HG02973 (cell line): ENCODE results near the gene RNF138.
"Not testable (repeated sequence)": the region's sequence is repeated elsewhere in the genome, so short reads cannot be mapped to it uniquely, and the experiment has no call there.

ENCODE experiments used
- ATAC-seq: cut with Tn5 transposase; IDR thresholded peaks from one replicate; pipeline ENCODE4 v1.9.1; 2021; ENCODE audit warnings: moderate library complexity; ENCODE audit not compliant: unreplicated experiment

Gene RNF138

DNA sequence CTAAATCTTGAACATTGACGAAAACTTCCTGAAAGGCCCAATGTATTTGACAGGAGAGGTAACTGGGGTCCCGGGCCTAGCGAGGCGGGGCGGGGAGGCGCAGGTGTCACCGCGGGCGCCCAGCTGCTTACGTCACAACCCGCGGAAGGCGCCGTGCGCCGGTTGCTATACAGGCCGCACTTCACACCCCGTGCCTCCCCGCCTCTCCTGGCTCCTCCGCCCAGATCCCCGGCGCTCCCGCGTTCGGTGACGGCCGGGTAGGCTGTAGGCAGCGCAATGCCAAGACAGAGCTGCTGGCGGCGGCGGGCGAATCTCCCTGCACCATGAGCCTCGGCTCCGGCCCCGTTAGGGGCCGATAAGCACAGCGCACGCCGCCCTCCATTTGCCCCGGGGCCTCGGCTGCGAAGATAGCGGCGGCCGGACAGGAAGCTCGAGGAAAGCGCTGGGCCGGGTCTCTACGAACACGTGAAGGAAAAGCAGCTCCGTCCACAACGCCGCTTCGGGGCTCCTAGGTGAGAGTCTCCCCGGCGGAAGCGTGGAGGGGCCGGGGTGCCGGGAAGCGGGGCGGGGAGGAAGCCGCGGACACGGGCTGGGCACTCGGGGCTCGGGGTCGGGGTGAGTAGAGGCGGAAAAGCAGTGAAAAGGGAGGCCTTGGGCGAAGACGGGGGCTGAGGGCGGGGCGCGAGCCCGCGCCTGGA is at the start of gene RNF138:
Gene RNF138 (plus strand): TSS at position 151 of the 698 bp plus-strand sequence. CDS start 903 bp downstream, outside the sequence.
- peak; percentile 54 for ATAC-seq

- ATAC-seq: no peak
These were observed 49.3 kb upstream of the RNF138 start for GRCh38 chr18:32042337-32042736.

GRCh38 chr18:32048507-32049091 is 43.1 kb upstream of the RNF138 start:
- peak; percentile 72 for ATAC-seq

DNA sequence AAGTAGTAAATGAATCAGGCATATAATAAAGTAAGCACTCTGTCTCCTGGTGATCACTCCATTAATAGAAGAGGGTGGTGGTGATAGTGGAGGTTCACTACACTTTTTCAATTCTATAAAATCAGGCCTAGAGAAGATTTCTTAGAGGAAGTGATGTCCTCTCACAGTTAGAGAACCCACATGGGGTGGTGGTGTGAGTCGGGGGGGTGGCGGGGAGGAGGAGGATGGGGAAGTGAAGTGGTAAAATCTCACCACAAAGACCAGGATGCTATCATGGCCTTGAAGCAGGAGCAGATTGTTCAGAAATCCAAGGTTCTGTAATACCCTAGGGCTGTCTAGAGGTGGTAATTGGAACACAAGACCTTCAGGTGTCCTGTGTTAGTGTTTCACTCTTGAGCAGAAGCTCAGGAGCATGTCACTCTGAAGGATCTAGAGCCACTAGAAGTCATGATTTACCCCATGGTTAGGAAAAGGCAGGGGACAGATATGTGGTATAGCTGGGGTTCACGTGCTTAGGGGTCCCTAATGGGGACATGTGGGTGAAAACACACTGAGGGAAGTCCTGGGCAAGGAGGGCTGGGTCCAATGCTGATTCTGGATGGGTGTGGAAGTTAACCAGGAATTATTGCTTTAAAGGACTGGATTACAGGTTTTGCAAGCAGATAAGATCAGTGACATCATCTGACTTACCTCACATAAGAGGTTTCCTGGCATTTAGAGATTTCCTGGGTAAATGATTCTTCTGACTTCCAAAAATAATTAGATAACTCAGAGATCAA is 42.1 kb upstream of the RNF138 start:
- ATAC-seq: peak; percentile 33

GRCh38 chr18:32056613-32057358 is 34.9 kb upstream of the RNF138 start:
- no peak for ATAC-seq

DNA sequence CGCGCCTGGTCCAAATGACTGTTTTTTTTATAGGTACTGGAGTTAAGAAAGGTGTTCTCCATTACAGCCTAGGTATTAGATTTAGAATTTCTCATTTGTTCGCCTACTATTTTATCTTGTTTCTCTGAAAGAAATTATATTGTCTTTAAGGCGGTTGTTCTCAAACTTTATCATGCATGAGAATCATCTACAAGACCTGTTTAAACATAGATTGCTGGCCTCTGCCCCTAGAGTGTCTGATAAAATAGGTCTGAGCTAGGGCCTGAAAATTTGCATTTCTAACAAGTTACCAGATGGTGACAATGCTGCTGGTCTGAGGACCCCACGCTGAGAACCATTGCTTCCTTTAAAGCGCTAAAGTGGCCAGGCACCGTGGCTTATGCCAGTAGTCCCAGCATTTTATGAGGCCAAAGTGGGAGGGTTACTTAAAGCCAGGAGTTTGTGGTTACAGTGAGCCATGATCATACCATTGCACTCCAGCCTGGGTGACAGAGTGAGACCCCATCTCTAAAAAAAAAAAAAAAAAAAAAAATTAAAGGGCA is 34.0 kb upstream of the RNF138 start:
- no peak for ATAC-seq

DNA sequence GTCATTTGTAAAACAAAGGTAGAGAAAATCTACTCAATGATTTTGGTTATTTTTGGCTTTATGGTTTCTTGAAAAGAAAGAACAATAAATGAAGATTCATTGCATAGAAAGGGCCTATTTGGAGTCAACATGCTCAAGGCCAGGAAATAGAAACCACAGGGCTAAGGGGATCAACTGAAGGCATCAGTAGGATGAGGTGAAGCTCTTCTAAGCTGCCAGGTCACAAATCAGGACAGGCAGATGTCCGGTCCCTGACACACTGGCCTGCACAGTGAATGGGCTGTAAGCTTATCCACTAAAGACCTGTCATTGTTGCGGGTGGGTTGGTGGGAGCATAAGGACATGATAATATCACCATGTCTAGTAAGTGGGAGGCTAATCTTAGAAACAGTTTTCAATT is 31.6 kb upstream of the RNF138 start:
- ATAC-seq: no peak

- ATAC-seq: no peak
These were observed 24.1 kb upstream of the RNF138 start for GRCh38 chr18:32067375-32068167.

GRCh38 chr18:32072321-32072720 is 19.4 kb upstream of the RNF138 start:
- no peak for ATAC-seq

DNA sequence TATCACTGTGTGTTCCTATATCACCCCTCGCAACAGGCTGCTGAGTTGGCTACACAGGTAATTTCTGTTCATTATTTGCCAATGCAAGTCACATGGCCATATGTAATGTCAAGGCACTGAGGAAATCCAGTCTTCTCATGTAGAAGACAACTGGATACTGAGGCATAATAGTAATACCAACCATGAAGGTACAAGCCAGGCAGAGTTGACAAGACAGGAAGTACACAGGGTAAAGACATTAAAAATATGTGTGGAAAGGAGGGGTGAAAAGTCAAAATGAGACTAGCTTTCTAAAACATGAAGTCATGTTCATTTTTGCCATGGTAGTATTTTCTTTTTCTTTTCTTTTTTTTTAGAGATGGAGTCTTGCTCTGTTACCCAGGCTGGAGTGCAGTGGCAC is 17.5 kb upstream of the RNF138 start:
- no peak for ATAC-seq

DNA sequence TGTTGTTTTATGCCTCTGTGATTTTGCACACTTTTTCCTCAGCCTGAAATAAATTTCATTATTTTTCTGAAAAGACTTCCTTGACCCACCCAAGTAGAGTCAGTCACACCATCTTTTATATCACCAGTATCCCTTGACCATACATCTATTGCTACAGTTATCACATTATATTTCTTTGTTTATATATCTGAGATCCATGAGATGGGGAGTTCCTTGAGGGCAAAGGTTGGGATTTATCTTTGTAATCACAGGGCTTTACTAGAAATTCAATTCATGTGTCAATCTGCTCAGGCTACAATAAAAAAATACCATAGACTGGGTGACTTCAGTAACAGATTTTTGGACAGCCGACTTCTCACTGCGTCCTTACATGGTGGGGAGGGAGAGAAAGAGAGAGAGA is 12.8 kb upstream of the RNF138 start:
- ATAC-seq: no peak

DNA sequence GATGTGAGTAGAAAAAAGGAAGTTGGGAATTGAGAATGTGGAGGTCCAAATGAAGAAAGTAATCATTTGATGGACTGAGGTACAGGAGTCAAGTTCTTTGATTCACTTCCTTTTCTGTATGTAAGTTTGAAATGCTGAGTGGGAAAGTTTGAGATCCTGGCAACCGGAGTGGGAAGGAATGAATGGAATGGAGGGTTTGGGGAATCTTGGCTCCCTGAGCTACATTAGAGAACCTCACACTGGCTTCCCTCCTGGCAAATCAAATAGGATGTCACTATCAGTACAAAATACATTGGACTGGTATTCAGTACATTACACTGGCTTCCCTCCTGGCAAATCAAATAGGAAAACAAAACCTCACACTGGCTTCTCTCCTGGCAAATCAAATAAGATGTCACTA is 9.8 kb upstream of the RNF138 start:
- no peak for ATAC-seq

- no peak for ATAC-seq
These were observed 7.9 kb upstream of the RNF138 start for GRCh38 chr18:32083781-32084180.

DNA sequence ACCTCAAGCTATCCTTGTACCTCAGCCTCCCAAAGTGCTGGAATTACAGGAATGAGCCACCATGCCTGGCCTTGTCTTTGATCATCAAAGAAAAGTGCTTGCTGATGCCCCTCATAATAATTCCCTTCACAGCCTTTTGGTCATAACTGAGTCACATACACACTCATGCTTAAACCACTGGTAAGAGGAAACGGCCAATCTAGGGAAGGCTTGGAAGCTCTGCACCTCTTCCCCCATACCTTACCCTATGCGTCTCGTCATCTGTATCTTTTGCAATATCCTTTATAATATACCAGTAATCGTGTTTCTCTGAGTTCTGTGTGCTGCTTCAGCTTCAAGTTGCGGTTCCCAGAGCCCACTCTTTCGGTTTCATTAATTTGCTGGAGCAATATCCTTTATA is 4.8 kb upstream of the RNF138 start:
- no peak for ATAC-seq

DNA sequence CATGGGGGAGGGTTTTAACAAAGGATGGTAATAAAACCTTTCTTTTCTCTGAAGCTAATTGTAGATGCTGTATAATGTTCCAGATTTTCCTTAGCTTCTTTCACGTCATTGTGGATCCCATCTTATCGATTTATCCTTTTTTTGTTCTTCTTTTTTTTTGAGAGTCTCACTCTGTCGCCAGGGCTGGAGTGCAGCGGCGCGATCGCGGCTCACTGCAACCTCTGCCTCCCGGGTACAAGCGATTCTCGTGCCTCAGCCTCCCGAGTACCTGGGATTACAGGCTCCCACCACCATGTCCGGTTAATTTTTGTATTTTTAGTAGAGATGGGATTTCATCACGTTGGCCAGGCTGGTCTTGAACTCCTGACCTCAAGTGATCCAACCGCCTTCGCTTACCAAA is 843 bp upstream of the RNF138 start:
- ATAC-seq: not testable (repeated sequence)

DNA sequence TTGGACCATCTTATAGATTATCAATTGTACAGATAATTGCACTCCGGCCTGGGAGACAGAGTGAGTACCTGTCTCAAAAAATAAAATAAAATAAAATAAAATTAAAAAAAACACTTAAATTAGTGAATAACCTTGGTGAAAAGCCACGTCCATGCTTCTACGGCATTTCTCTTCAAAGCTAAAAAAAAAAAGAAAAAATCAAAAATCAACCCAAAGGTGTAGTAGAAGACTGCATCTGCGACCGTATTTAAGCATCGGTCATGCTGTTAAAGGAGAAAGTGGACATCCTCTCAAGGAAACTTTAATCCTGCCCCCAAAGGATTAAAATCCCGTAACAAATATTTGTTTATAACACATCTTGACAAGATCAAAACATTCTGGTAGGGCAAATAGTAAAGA is 350 bp upstream of the RNF138 start:
- ATAC-seq: no peak

DNA sequence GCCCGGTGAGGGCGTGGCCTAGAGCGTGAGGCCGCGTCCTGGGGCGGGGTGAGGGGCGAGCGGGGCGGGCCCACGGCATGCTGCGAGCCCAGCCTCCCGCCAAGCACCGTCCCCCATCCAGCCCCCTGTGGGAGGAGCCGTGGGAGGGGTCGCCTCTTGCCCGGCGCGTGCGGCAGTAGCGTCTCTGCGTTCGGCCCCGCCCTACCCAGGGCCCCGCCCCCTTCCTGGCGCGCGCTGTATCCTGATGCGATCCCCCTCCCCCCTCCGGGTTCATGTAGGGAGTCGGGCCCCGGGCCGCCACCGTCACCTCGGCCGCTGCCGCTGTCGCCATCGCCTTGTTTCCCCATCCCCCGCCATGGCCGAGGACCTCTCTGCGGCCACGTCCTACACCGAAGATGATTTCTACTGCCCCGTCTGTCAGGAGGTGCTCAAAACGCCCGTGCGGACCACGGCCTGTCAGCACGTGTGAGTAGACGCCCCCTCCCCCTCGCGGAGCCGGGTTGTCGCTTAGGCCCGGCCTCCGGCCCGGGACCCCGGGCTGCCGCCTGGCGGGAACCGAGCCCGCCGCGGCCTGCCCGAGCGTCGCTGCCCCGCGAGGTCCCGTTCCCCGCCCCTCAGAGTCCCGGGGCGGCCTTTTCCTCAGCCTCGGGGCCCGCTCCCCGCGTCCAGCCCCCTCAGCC is 888 bp downstream of the RNF138 start:
- ATAC-seq: peak; percentile 75

DNA sequence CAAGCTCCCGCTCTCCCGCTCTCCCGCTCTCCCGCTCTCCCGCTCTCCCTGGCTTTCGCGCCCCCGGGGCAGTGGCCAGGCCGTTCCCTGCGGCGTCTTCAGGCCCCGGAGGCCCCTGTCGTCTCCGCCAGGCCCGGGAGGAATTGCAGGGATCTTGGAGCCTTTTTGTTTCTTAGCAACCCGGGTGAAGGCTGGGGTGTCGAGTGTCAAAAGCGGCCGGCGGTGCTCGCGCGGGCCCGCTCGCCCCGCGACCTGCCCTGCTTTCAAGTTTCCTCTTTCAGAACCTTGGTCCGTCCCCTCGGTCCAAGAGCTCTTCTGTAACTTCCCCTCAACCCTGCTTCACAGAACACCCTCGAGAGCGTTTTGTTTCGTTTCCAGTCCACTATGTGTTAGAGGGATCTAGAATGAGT is 1.4 kb downstream of the RNF138 start:
- ATAC-seq: peak; percentile 24

DNA sequence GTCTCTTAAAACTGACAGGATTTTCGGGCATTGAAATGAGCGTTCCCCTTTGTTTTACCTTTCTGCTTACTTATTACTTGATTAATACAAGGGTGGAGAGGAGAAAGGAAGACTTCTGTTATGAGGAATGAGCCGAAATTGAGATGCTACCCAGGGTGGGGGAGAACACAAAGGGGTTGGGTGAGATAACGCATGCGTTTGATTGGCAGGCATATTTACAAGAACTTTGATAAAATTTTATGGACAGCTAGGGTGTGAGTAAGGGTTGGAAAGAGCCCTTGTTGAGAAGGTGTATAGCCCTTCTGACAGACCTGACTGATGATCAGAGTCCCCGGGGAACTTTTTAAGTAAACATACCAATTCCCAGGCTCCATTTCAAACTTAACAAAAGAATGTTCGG is 1.8 kb downstream of the RNF138 start:
- no peak for ATAC-seq
